Activated B cell treated with CpG ODN at 0.5 μM for 24 hours (primary cell): ENCODE results near the gene TWIST2. TPM values are rescaled to one million over a fixed set of nuclear protein-coding genes. Genes with fewer than 3 reads are reported as not detected.

Experiments used
- ATAC-seq: fragments of 200-7000 bp; cut with Tn5 transposase; one replicate; pipeline ENCODE4 v1.10.0; 2021; ENCODE audit warnings: low read depth, mild to moderate bottlenecking, moderate library complexity
- CTCF ChIA-PET: fragments of 350-600 bp; sonication (Branson Sonifier 250); formaldehyde crosslinking; loops from one replicate; lab custom pipeline; 2021; ENCODE audit warnings: antibody characterized with exemption; lab: Charles Lee
- POLR2A ChIA-PET: fragments of 350-600 bp; sonication (Branson Sonifier 250); formaldehyde crosslinking; loops from one replicate; lab custom pipeline; 2021; ENCODE audit warnings: antibody characterized with exemption; lab: Charles Lee
- DNase-seq: peaks from one replicate; pipeline ENCODE4 v3.0.0; 2022
- H3K27ac Mint-ChIP-seq: one replicate; pipeline ENCODE4 v1.8.0; 2020; ENCODE audit warnings: mixed read lengths
- H3K27me3 Mint-ChIP-seq: one replicate; pipeline ENCODE4 v1.8.0; 2021; ENCODE audit warnings: mixed read lengths
- H3K36me3 Mint-ChIP-seq: one replicate; pipeline ENCODE4 v1.8.0; 2021; ENCODE audit warnings: low read depth, mixed read lengths
- H3K4me1 Mint-ChIP-seq: one replicate; pipeline ENCODE4 v1.8.0; 2021; ENCODE audit warnings: mixed read lengths
- H3K4me3 Mint-ChIP-seq: one replicate; pipeline ENCODE4 v1.8.0; 2020; ENCODE audit warnings: mild to moderate bottlenecking, mixed read lengths
- H3K9me3 Mint-ChIP-seq: one replicate; pipeline ENCODE4 v1.8.0; 2020; ENCODE audit warnings: mixed read lengths
- CTCF ChIP-seq: fragments of 200-600 bp; IDR thresholded peaks from one replicate; pipeline ENCODE4 v1.8.0; 2022; ENCODE audit warnings: antibody characterized with exemption, mild to moderate bottlenecking
- intact Hi-C: fragments of 100-400 bp; cut with micrococcal nuclease; formaldehyde crosslinking; loops from one replicate; pipeline ENCODE4 v1.15.1; 2024
- total RNA-seq: library from RNA; stranded (reverse); gene quantifications from 2 replicates; pipeline ENCODE4 v1.2.3, GENCODE V29; 2022

The TWIST2 gene
- total RNA-seq, 1 donor from 2014 or later: not detected

DNA sequence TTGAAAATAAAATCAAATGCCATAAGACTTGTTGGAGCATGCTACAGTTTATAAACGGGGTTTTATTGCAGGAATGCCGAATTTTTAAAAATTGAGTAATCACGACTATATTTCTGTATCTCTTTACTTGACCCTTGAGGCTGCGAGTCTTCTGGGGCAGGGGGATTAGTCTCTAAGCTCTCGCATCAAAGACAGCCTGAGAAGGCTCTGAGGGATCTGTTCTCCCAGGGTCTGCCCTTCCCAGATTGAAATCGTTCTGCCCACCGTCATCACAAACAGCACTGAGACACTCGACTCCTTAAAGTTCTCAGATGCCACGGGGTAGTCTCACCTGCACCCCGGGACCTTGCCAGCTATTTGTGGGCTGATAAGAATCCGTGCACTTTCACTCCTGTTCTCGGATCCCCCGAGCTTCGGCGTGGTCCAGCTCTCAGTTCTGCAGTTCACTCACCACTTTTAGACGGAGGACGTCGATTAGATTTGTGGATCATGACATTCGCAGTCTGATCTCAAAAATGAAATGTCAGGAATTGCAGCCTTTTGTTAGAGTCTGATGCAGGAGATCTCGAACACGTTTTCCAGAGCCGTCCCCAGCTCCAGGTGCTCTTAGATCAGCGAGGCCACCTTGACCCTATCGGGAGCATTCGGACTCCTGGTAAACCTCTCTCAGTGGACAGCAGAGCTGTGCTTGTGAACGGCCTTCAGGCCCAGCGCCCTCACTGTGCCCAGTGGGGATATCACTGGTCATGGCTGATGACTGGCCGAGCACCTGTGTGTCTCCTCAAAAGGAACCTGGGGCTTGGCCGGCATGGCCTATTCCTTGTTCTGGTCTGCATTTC, 43.0 kb downstream of the TWIST2 start:
- intact Hi-C loops: no loop called here
- Mint-ChIP-seq H3K9me3 (no peaks in the 10 kb centered on the region), H3K4me3 (no peak overlapping the region), H3K27ac (no peak overlapping the region), H3K27me3 (peaks cover 2% of the 10 kb centered on the region), H3K36me3 (no peaks in the 10 kb centered on the region), H3K4me1 (no peaks in the 10 kb centered on the region)
- POLR2A ChIA-PET: no interaction called here
- no peak for TF ChIP-seq CTCF
- no peak for ATAC-seq
- CTCF ChIA-PET: no interaction called here
- DNase-seq: no peak

DNA sequence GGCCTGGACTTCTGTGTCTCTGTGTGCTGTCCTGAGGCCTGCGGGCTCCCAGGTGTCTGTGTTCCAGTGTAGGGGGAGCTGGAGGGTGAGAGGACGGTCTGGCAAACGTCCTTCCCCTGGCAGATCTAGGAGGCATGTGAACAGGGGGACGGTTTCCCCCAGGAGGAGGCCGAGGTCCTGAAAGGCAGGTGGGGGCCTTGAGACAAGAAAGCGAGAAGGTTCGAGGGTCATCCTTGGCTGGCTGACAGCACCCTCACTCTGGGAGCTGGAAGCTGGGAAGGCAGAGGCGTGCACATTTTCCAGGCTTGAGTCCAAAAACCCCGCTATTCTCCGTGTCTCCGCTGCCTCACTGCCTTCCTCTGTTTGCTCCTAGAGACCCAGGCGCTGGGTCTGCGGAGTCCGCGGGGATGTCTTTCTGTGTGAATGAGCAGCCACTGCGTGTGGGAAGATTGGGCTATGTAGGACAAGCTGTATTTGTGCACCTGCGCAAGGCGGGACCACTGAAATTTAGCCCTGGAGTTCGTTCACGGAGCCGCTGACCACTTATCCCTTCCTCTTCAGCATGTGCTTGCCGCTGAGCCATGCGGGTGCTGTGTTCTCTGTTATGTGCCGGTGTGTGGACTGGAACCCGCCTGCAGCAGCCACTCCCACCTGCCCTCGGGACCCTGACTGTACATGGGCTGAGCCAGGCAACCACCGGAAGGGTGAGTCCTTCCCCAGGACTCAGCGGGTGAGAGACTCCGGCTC, 43.7 kb downstream of the TWIST2 start:
- no peak for DNase-seq
- POLR2A ChIA-PET: no interaction called here
- Mint-ChIP-seq H3K27ac (no peak overlapping the region), H3K4me3 (no peak overlapping the region), H3K4me1 (no peaks in the 10 kb centered on the region), H3K9me3 (no peaks in the 10 kb centered on the region), H3K36me3 (no peaks in the 10 kb centered on the region), H3K27me3 (peaks cover 2% of the 10 kb centered on the region)
- intact Hi-C loops: no loop called here
- no peak for ATAC-seq
- TF ChIP-seq CTCF: no peak
- CTCF ChIA-PET: no interaction called here

GRCh38 chr2:238892204-238892500, 44.3 kb downstream of the TWIST2 start:
- POLR2A ChIA-PET: no interaction called here
- CTCF ChIA-PET: no interaction called here
- Mint-ChIP-seq H3K9me3 (no peaks in the 10 kb centered on the region), H3K36me3 (no peaks in the 10 kb centered on the region), H3K27me3 (peaks cover 2% of the 10 kb centered on the region), H3K27ac (no peak overlapping the region), H3K4me1 (no peaks in the 10 kb centered on the region), H3K4me3 (no peak overlapping the region)
- DNase-seq (no peak), ATAC-seq (no peak)
- intact Hi-C loops: no loop called here
- TF ChIP-seq CTCF: no peak

GRCh38 chr2:238892796-238893195, 44.9 kb downstream of the TWIST2 start:
- no peak for ATAC-seq
- no peaks in the 10 kb centered on the region for H3K4me1 Mint-ChIP-seq
- intact Hi-C loops: no loop called here
- ChIA-PET CTCF (no interaction called here), POLR2A (no interaction called here)
- no peak for DNase-seq
- H3K4me3 Mint-ChIP-seq: no peak overlapping the region
- no peak overlapping the region for H3K27ac Mint-ChIP-seq
- H3K9me3 Mint-ChIP-seq: no peaks in the 10 kb centered on the region
- H3K27me3 Mint-ChIP-seq: peaks cover 2% of the 10 kb centered on the region
- TF ChIP-seq CTCF: no peak
- no peaks in the 10 kb centered on the region for H3K36me3 Mint-ChIP-seq

DNA sequence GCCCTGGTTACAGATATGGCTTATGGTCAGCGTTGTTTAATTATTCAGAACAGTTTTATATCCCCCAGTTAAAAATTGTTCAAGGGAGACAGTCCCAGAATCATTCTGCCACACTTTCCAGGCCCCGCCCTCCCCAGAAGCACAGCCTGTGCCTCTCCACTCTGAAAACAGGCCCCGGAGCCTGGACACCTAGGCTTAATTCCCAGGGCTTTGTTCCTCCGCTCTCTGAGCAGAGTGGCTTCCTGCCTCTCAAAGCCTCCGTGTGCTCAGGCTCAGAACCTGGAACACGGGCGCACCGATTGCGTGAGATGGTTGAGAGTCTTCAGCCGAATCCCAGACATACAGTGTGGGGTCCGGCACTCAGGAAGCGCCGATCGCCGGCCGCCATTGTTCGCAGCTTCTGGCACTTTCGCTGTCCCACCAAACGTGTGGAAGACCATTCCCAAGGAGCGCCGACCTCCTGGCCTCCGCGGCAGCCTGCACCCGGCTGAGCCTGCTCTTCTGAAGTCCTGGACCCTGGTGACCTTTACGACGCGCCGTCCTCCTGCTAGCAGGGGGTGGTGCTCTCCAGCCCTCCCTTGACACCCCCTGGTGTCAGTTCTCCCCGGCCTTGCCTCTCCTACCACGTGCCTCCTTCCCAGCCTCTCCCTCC, 45.6 kb downstream of the TWIST2 start:
- no peak for DNase-seq
- intact Hi-C loops: no loop called here
- H3K36me3 Mint-ChIP-seq: no peaks in the 10 kb centered on the region
- H3K4me3 Mint-ChIP-seq: no peak overlapping the region
- H3K27ac Mint-ChIP-seq: no peak overlapping the region
- POLR2A ChIA-PET: no interaction called here
- H3K27me3 Mint-ChIP-seq: peaks cover 2% of the 10 kb centered on the region
- CTCF ChIA-PET: no interaction called here
- H3K4me1 Mint-ChIP-seq: no peaks in the 10 kb centered on the region
- no peak for TF ChIP-seq CTCF
- no peaks in the 10 kb centered on the region for H3K9me3 Mint-ChIP-seq
- ATAC-seq: no peak
